HG03045 (cell line): ENCODE results near the gene MEX3D.

Source experiments
- ATAC-seq: cut with Tn5 transposase; IDR thresholded peaks from one replicate; pipeline ENCODE4 v1.9.1; 2021; ENCODE audit warnings: mild to moderate bottlenecking, moderate library complexity; ENCODE audit not compliant: unreplicated experiment

Gene MEX3D

DNA sequence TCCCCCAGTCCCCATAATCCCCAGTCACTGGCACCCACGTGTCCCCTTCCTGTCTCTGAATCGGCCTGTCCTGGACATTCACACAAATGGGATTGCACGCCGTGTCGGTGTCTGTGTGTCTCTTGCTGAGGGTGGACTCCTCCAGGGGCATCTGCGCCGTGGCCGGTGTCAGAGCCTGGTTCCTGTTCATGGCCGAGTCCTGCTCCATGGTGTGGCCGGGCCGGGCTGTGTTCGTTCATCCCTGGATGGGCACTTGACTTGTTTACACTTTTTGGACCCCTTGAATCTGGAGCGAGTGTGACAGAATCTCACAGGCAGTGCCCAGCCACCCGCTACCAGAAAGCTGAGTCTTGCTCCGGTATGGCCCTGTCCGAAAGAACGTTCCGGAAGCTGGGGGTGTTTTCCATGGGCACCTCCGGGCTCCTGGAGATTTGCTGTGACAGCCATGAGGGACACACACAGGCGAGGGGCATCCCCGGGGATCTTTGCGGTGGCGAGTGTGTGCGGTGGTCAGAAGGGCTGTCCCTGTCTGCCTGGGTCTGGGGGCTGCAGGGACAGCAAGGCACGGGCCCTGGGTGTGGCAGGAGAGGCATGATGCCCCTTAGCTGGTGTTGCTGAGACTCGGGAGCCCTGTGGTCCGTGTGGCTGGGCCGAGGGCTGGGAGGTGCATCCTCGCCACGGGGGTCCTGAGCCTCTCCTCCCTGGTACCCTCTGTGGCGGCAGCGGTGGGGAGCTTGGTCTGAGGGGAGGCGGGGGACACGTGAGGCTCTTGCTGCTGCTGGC lies 6.4 kb upstream of the MEX3D start:
- no peak for ATAC-seq

DNA sequence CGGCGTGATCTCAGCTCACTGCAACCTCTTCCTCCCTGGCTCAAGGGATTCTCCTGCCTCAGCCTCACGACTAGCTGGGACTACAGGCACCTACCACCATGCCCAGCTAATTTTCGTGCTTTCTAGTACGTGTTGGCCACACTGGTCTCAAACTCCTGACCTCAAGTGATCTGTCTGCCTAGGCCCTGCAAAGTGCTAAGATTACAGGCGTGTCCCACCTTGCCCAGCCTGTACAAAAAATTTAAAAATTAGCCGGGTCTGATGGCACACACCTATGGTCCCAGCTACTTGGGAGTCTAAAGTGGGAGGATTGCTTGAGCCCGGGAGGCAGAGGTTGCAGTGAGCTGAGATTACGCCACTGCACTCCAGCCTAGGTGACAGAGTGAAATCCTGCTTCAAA lies 4.7 kb upstream of the MEX3D start:
- ATAC-seq: no peak

- no peak for ATAC-seq
Observed at GRCh38 chr19:1571358-1571757, 3.2 kb upstream of the MEX3D start.

GRCh38 chr19:1570836-1571235 lies 2.7 kb upstream of the MEX3D start:
- ATAC-seq: no peak

DNA sequence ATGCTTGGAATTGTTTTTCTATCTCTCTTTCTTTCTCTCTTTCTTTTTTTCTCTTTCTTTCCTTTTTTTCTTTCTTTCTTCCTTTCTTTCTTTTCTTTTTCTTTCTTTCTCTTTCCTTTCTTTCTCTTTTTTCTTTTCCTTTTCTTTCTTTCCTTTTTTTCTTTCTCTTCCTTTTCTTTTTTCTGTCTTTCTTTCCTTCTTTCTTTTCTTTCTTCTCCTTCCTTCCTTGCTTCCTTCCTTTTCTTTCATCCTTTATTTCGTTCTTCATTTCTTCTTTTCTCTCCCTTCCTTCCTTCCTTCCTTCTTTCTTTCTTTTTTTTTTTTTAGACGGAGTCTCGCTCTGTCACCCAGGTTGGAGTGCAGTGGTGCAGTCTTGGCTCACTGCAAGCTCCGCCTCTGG lies 1.9 kb upstream of the MEX3D start:
- no peak for ATAC-seq

- ATAC-seq: no peak
Observed at GRCh38 chr19:1567848-1568227, 287 bp downstream of the MEX3D start.

- no peak for ATAC-seq
Observed at GRCh38 chr19:1567116-1567847, 843 bp downstream of the MEX3D start.

DNA sequence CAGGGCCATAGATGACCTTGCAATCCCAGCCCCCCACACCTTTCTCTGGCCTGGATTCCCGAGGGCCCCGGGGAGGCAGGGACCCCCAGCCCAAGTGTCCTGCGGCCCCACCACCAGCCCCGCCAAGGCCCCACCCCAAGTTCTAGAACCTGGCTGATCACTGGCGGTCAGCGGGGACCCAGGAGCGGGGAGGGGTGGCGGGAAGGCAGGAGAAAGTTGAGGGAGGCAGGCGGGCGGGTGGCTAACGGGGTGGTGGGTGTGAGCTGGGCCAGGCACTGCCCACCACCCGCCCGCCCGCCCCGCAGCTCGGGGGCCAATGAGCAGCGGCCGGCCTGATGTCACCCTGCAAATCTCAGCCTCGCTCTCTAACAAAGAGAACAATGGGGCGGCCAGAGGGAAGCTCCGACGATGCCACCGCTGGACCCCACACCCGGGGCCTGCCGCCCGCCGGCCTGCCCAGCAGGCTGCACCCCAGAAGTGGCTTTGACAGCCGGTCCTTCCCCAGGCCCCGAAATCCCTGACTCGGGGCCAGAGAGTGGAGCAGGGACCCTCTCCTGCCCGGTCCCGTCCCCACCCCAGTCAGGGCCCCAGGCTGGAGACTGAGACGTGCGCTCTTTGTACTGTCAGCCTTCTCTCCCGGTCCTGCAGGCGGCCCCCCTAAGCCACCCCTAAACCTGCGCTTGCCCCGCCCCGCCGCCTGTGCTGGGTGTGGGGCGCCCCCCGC lies 1.6 kb downstream of the MEX3D start:
- ATAC-seq: no peak

DNA sequence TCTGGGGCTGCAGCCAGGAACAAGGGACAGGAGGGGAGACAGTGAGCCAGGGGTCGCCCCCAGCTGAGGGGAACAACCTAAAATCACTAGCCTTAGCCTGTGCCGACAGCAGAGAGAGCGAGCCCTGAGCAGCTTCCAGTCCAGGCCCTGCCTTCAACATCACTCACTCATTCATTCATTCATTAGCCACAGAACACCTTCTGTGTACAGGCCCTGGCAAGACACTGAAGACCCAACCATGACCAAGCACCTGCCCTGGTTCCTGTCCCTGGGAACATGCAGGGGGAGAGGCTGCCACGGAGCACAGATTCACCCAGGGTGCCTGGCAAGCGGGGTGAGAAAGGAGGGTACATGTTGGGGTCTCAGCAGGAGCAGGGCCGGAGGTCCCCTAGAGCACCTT lies 4.9 kb downstream of the MEX3D start:
- no peak for ATAC-seq

- no peak for ATAC-seq
Observed at GRCh38 chr19:1561236-1561842, 6.8 kb downstream of the MEX3D start.

DNA sequence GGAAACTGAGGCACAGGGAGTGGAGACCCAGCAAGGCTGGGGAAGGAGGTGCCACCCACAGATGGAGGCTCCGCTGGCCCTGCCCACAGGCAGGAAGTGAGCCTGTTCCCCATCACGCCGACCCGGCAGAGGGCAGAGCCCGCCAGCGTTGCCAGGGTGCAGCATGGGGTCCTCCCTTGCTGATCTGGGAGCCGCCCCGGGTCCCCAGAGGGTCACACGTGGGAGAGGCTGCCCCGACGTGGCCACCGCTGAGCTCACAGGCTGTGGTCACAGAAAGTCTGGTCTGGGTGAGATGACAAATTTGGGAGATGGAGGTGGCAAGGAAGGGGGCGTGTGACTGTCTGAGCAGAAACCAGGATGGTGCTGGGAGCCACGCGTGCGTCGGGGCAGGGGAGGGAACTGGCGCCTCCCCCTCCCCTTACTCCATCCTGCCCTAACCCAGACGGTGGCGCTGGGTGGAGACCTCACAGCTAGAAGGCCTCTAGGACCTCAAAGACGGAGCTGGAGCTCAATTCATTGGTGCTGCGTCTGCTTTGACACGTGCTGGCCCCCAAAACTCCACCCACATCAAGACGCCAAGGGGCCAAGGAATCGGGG lies 7.7 kb downstream of the MEX3D start:
- ATAC-seq: no peak

DNA sequence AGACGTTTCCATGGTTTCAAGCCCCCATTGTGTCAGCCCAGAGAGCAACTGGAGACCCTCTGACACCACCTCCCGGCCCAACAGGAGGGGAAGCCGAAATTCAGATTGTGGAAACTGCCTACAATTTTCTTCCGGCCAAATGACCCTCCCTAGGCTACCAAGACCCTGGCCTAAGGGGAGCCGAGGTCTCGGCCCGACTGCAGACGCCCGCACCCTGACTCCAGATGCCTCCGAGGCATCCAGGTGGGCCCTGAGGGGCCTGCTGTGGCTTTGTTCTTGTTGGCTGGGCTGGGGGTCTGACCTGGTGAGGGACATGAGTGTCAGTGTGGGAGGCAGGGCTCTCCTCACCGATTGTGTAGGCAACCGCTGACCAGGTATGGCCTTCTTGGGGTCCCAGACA lies 9.6 kb downstream of the MEX3D start:
- ATAC-seq: no peak

DNA sequence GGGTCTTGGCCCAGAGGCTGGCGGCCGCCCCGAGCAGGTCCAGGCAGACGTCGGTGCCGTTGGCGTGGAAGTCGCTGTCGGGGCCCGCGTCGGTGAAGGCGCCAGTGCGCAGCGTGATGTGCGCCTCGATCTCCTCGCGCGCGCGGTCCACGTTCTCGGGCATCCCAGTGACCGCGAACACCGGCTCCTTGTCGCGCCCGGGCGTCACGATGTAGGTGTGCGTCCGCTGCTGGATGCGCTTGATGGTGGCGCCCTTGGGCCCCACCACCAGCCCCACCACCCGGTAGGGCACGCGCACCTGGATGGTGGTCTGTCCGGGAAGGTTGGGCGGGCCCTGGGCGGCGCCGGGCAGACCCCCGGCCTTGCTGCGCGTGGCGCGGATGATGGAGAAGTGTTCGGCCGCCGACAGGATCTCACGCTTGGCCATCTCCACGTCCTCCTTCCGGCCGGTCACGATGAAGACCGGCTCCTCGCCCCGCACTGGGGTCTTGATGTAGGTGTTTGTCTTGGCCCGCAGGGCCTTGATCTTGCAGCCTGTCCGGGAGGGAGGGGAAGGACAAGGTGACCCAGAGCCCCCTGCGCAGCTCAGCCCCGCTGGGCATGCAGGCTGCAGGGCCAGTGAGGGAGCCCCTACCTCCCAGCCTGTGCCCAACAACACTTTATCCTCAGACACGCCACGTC lies 11.6 kb downstream of the MEX3D start:
- no peak for ATAC-seq

DNA sequence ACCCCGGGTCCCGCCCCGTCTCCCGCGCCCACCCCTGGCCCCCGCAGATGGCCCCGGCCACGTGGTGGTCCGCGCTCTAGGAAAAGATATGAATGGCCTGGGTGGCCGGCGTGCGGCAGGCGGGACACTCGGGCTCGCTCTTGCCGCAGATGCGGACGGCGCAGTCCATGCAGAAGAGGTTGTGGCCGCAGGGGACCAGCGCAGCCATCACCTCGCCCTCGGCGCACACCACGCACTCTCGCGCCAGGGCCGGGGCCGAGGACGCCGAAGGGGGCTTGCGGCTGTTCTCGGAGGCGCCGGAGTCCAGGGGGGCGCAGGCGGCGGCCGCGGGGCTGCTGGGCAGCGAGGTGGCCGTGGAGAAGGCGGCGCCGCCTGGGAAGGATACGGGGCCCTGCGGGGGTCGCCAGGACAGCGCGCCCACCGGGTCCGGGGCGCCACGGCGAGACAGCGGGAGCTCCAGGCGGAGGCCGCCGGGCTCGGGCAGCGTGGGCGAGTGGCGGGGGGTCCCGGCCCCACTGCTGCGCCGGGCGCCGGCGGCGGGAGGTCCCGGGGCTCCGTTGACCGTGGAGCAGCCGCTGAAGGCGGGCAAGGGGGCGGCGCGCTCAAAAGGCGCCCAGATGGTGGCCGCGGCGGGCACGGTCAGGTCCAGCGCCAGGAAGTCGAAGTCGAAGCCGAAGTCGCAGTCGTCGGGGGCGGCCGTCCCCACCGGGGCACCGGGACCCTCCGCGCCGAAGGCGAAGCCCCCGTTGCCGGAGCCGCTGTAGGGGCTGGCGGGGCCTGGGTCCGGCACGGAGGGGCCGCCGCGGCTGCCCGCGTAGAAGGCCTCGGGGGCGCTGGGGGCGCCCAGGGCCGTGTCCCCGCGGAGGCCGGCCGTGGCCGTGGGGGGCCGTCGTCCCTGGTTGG lies 12.4 kb downstream of the MEX3D start:
- no peak for ATAC-seq

- no peak for ATAC-seq
Observed at GRCh38 chr19:1554968-1555367, 13.2 kb downstream of the MEX3D start.

DNA sequence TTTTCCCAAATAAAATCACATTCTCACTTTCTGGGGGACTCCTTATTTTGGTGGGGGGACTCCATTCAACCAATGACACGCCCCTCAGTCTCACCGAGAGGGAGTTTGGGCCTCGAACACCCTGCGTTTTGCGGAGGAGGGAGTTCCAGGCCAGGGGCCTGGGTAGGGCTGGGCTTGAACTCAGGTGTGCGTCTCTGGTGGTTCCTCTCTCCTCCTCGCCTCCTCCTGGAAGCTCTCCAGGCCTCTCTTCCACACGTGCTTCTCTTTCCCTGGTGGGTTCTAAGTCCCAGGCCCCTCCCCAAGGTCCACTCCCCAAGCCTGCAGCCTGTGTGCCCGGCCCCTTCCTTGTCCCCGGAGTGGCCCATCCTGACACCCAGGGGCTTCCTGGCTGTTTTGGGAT lies 14.7 kb downstream of the MEX3D start:
- ATAC-seq: no peak

DNA sequence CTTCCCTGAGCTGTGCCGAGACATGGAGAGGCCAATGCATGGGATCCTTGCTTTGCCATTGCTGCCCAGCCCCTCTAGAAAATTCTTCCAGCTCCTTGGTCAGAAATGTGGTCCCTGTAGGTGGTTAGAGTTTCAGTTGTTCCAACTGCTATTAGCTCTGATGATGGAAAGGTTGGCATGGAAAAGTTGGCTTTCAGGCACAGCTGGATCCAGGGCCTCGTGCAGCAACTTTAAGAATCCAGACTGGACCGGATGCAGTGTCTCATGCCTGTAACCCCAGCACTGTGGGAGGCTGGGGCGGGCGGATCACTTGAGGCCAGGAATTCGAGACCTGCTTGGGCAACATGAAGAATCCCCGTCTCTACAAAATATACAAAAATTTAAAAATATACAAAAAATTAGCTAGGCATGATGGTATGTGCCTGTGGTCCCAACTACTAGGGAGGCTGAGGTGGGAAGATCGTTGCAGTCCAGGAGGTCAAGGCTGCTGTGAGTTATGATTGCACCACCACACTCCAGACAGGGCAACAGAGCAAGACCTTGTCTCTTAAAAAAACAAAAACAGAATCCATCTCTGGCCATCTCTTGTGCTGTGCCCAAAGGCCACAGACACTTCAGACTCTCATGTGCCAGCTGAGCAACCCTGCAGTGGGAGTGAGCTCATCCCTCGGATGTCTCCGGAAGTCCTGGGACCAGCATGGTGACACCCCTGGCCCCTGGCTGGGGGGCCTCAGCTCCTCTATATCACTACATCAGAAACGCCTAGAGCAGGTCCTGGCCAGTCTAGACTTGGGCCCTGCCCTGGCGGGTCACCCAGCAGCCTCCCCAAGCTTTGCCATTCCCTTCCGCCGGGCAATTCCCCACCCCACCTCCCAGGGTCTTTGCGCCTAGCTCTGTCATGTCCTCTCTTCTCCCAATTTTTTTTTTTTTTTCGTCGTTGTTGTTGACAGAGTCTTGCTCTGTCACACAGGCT lies 16.8 kb downstream of the MEX3D start:
- ATAC-seq: no peak

- no peak for ATAC-seq
Observed at GRCh38 chr19:1549332-1549945, 18.7 kb downstream of the MEX3D start.
